H1 (cell line): ENCODE results near the gene ACAD10. TPM values are rescaled to one million over a fixed set of nuclear protein-coding genes. Genes with fewer than 3 reads are reported as not detected.

Source experiments
- CTCF ChIA-PET: fragments of 300-600 bp; sonication (Branson Sonifier 250); formaldehyde crosslinking; loops from one replicate; lab custom pipeline; 2021; ENCODE audit not compliant: partially characterized antibody; lab: Charles Lee
- POLR2A ChIA-PET: fragments of 300-600 bp; sonication (Branson Sonifier 250); formaldehyde crosslinking; loops from one replicate; lab custom pipeline; 2021; ENCODE audit warnings: inconsistent platforms; ENCODE audit not compliant: partially characterized antibody; lab: Charles Lee
- DNase-seq, 2 experiments: peaks; one replicate each; pipeline versions ENCODE4 v3.0.0 to v3.0.0-alpha.2; 2010 to 2022; ENCODE audit warnings: low spot score in 2 of 2, low read depth in 1 of 2, mixed read lengths in 1 of 2
- FAIRE-seq: peaks from 2 replicates; lab custom pipeline; 2011; peaks lifted over from hg19 to GRCh38; lab: Jason Lieb, UNC
- H2AFZ ChIP-seq: 2 replicates; pipeline ENCODE4 v1.8.1; 2012; ENCODE audit warnings: low read length, inconsistent platforms
- H2AK5ac ChIP-seq: 2 replicates; pipeline ENCODE4 v1.6.1; 2013; ENCODE audit warnings: low read depth, low read length
- H2BK120ac ChIP-seq: replicated peaks from 2 replicates; pipeline ENCODE3; 2013; ENCODE audit warnings: low read depth, low read length, inconsistent platforms
- H2BK12ac ChIP-seq: 2 replicates; pipeline ENCODE4 v1.6.1; 2013; ENCODE audit warnings: low read depth, low read length
- H2BK15ac ChIP-seq: 2 replicates; pipeline ENCODE4 v1.6.1; 2013; ENCODE audit warnings: low read length
- H2BK20ac ChIP-seq: 2 replicates; pipeline ENCODE4 v1.6.1; 2013; ENCODE audit warnings: low read length
- H2BK5ac ChIP-seq: 2 replicates; pipeline ENCODE4 v1.6.1; 2013; ENCODE audit warnings: low read depth, low read length
- H3K14ac ChIP-seq: 2 replicates; pipeline ENCODE4 v1.6.1; 2013; ENCODE audit warnings: inconsistent platforms; ENCODE audit not compliant: insufficient read length
- H3K18ac ChIP-seq: 2 replicates; pipeline ENCODE4 v1.6.1; 2013; ENCODE audit warnings: low read length; ENCODE audit errors: extremely low read depth
- H3K23ac ChIP-seq: 2 replicates; pipeline ENCODE4 v1.6.1; 2013; ENCODE audit warnings: inconsistent platforms; ENCODE audit not compliant: insufficient read length
- H3K23me2 ChIP-seq: 2 replicates; pipeline ENCODE4 v1.6.1; 2013; ENCODE audit warnings: low read depth, low read length
- H3K27ac ChIP-seq: 2 replicates; pipeline ENCODE4 v1.6.1; 2011; ENCODE audit warnings: low read depth, low read length, inconsistent platforms
- H3K27me3 ChIP-seq, 4 experiments: replicated peaks in 1 of 4; 1 replicate in 1 of 4; 2 replicates in 3 of 4; pipeline versions ENCODE4 v1.6.1 to v1.8.1; 2011 to 2013; ENCODE audit warnings: low read length in 3 of 4, mild to moderate bottlenecking in 3 of 4, inconsistent platforms in 2 of 4, mixed read lengths in 2 of 4, moderate library complexity in 1 of 4; ENCODE audit not compliant: control insufficient read depth in 3 of 4, insufficient read depth in 3 of 4; ENCODE audit errors: extremely low read depth in 1 of 4
- H3K36me3 ChIP-seq, 4 experiments: 2 replicates each; pipeline versions ENCODE4 v1.6.1 to v1.8.1; 2011 to 2013; ENCODE audit warnings: mild to moderate bottlenecking in 4 of 4, low read length in 3 of 4, moderate library complexity in 2 of 4, control low read depth in 1 of 4, inconsistent platforms in 1 of 4; ENCODE audit not compliant: insufficient read depth in 4 of 4, control insufficient read depth in 2 of 4
- H3K4ac ChIP-seq: replicated peaks from 2 replicates; pipeline ENCODE3; 2013; ENCODE audit warnings: low read length, low read depth, mixed read lengths, inconsistent platforms; ENCODE audit not compliant: insufficient read length
- H3K4me1 ChIP-seq, 4 experiments: replicated peaks in 1 of 4; 1 replicate in 1 of 4; 2 replicates in 3 of 4; pipeline versions ENCODE4 v1.6.1 to v1.8.1; 2011 to 2013; ENCODE audit warnings: low read length in 3 of 4, inconsistent platforms in 2 of 4, mixed read lengths in 1 of 4; ENCODE audit not compliant: insufficient read depth in 4 of 4, control insufficient read depth in 3 of 4
- H3K4me2 ChIP-seq, 2 experiments: 2 replicates each; pipeline versions ENCODE4 v1.6.1 to v1.8.1; 2011 to 2013; ENCODE audit warnings: low read depth in 2 of 2, low read length in 2 of 2, control low read depth in 1 of 2, inconsistent platforms in 1 of 2, mild to moderate bottlenecking in 1 of 2; ENCODE audit not compliant: insufficient read depth in 1 of 2
- H3K4me3 ChIP-seq, 4 experiments: fragments of 200-600, 300-600 bp in 1 of 4; sonication (generic), shearing (Covaris generic), sonication (Bioruptor Twin) in 1 of 4; 2 replicates each; pipeline versions ENCODE4 v1.5.1 to v1.8.1; 2011 to 2016; ENCODE audit warnings: low read length in 4 of 4, low read depth in 3 of 4, control low read depth in 2 of 4, inconsistent platforms in 2 of 4, mild to moderate bottlenecking in 2 of 4, mixed read lengths in 1 of 4, moderate library complexity in 1 of 4; ENCODE audit not compliant: insufficient read depth in 2 of 4; ENCODE audit errors: extremely low read depth in 1 of 4
- H3K56ac ChIP-seq: replicated peaks from 2 replicates; pipeline ENCODE3; 2013; ENCODE audit warnings: low read depth, mild to moderate bottlenecking, mixed read lengths, low read length, inconsistent platforms; ENCODE audit not compliant: insufficient read length
- H3K79me1 ChIP-seq: 2 replicates; pipeline ENCODE4 v1.6.1; 2013; ENCODE audit warnings: low read depth, low read length, control low read depth
- H3K79me2 ChIP-seq, 2 experiments: 2 replicates each; pipeline versions ENCODE4 v1.6.1 to v1.8.1; 2012 to 2013; ENCODE audit warnings: low read length in 2 of 2, mild to moderate bottlenecking in 2 of 2, inconsistent platforms in 1 of 2; ENCODE audit not compliant: insufficient read depth in 2 of 2, control insufficient read depth in 1 of 2
- H3K9ac ChIP-seq, 4 experiments: replicated peaks in 1 of 4; 1 replicate in 1 of 4; 2 replicates in 3 of 4; pipeline versions ENCODE4 v1.6.1 to v1.8.1; 2011 to 2013; ENCODE audit warnings: low read depth in 3 of 4, low read length in 3 of 4, control low read depth in 2 of 4, mild to moderate bottlenecking in 2 of 4, moderate library complexity in 2 of 4, inconsistent platforms in 1 of 4; ENCODE audit errors: extremely low read depth in 1 of 4
- H3K9me3 ChIP-seq, 2 experiments: 2 replicates each; pipeline versions ENCODE4 v1.6.1 to v1.8.1; 2012 to 2013; ENCODE audit warnings: mild to moderate bottlenecking in 2 of 2, moderate library complexity in 2 of 2, control low read depth in 1 of 2, inconsistent platforms in 1 of 2, low read depth in 1 of 2, low read length in 1 of 2, mixed read lengths in 1 of 2; ENCODE audit not compliant: insufficient read depth in 2 of 2
- H4K20me1 ChIP-seq, 2 experiments: replicated peaks in 1 of 2; 2 replicates each; pipeline versions ENCODE3 to v1.8.1; 2011 to 2013; ENCODE audit warnings: inconsistent platforms in 2 of 2, low read length in 2 of 2, mild to moderate bottlenecking in 1 of 2; ENCODE audit not compliant: insufficient read depth in 2 of 2, control insufficient read depth in 1 of 2
- H4K5ac ChIP-seq: 2 replicates; pipeline ENCODE4 v1.6.1; 2013; ENCODE audit warnings: low read length, low read depth, mixed read lengths, inconsistent platforms; ENCODE audit not compliant: insufficient read length
- H4K8ac ChIP-seq: 2 replicates; pipeline ENCODE4 v1.8.0; 2013; ENCODE audit warnings: mild to moderate bottlenecking, moderate library complexity, low read length, inconsistent platforms; ENCODE audit not compliant: insufficient read depth; ENCODE audit errors: extremely low read depth
- H4K91ac ChIP-seq: replicated peaks from 2 replicates; pipeline ENCODE3; 2013; ENCODE audit warnings: low read length, mixed read lengths, inconsistent platforms; ENCODE audit not compliant: insufficient read length
- ATF3 ChIP-seq: IDR thresholded peaks from 2 replicates; pipeline ENCODE4 v1.6.1; 2011; ENCODE audit warnings: low read depth, mild to moderate bottlenecking, low read length; ENCODE audit not compliant: insufficient read depth
- CEBPB ChIP-seq: IDR thresholded peaks from 2 replicates; pipeline ENCODE4 v1.6.1; 2012; ENCODE audit warnings: low read depth, low read length
- CREB1 ChIP-seq: IDR thresholded peaks from 2 replicates; pipeline ENCODE4 v1.6.1; 2012; ENCODE audit warnings: inconsistent platforms
- EGR1 ChIP-seq: IDR thresholded peaks from 2 replicates; pipeline ENCODE4 v1.6.1; 2011; ENCODE audit warnings: low read depth, low read length, borderline replicate concordance
- EP300 ChIP-seq, 2 experiments: IDR thresholded peaks; 1 replicate in 1 of 2; 2 replicates in 1 of 2; pipeline ENCODE4 v1.6.1; 2011 to 2012; ENCODE audit warnings: low read depth in 2 of 2, low read length in 2 of 2, mild to moderate bottlenecking in 2 of 2, borderline replicate concordance in 1 of 2, inconsistent platforms in 1 of 2, moderate library complexity in 1 of 2
- JUND ChIP-seq: IDR thresholded peaks from 2 replicates; pipeline ENCODE4 v1.6.1; 2011; ENCODE audit warnings: mild to moderate bottlenecking, improper control_type of control experiment, low read length
- RNF2 ChIP-seq: fragments of 200-900, 300-1000 bp; sonication (generic); IDR thresholded peaks from 2 replicates; pipeline ENCODE4 v1.7.1; 2016; ENCODE audit warnings: borderline replicate concordance, low read depth, mild to moderate bottlenecking, antibody characterized with exemption, low read length; ENCODE audit not compliant: poor library complexity, severe bottlenecking; ENCODE audit errors: missing control alignments
- RXRA ChIP-seq: IDR thresholded peaks from 2 replicates; pipeline ENCODE4 v1.6.1; 2011; ENCODE audit warnings: low read depth, mild to moderate bottlenecking, low read length, moderate library complexity; ENCODE audit not compliant: insufficient read depth
- SIRT6 ChIP-seq: IDR thresholded peaks from one replicate; pipeline ENCODE4 v1.7.1; 2012; ENCODE audit warnings: low read length, inconsistent platforms
- SIX5 ChIP-seq: IDR thresholded peaks from 2 replicates; pipeline ENCODE4 v1.6.1; 2011; ENCODE audit warnings: mild to moderate bottlenecking, low read depth, low read length
- SP1 ChIP-seq: IDR thresholded peaks from 2 replicates; pipeline ENCODE4 v1.6.1; 2011; ENCODE audit warnings: low read depth, low read length
- TBP ChIP-seq: IDR thresholded peaks from 2 replicates; pipeline ENCODE4 v1.6.1; 2011; ENCODE audit warnings: low read depth, low read length, improper control_type of control experiment
- TCF12 ChIP-seq: IDR thresholded peaks from 2 replicates; pipeline ENCODE4 v1.6.1; 2011; ENCODE audit warnings: low read depth, mild to moderate bottlenecking, low read length
- YY1 ChIP-seq: IDR thresholded peaks from 2 replicates; pipeline ENCODE4 v1.6.1; 2011; ENCODE audit warnings: low read depth, mild to moderate bottlenecking, low read length
- WGBS, 2 experiments: shearing (Covaris generic) in 1 of 2; methylation state at CpG; one replicate each; pipeline versions ENCODE4 v1.1.6 to v1.1.7; 2013 to 2015; ENCODE audit warnings: low lambda C conversion rate in 2 of 2, mixed read lengths in 2 of 2, inconsistent platforms in 1 of 2, low coverage in 1 of 2, missing lambda C conversion rate in 1 of 2; ENCODE audit not compliant: insufficient replicate concordance in 2 of 2, insufficient coverage in 1 of 2, insufficient read length in 1 of 2; ENCODE audit errors: extremely low coverage in 1 of 2, missing lambda C conversion rate in 1 of 2; 5-methylcytosine and 5-hydroxymethylcytosine counted together
- polyA plus RNA-seq, 7 experiments: library from polyadenylated mRNA; depleted of rRNA in 3 of 7; stranded (reverse) in 5 of 7; unstranded in 2 of 7; fragments of >200 nt in 5 of 7; fragments of 200-250 nt in 2 of 7; gene quantifications; 1 replicate in 5 of 7; 2 replicates in 1 of 7; 4 replicates in 1 of 7; pipeline versions ENCODE4 v1.2.1 to v1.2.3, GENCODE V29; 2011 to 2013; ENCODE audit warnings: missing spikeins in 2 of 7, mixed read lengths in 2 of 7
- total RNA-seq: library from RNA; stranded (reverse); fragmentation: NEBNext Ultra II Directional; extraction: Animal tissue kit (Norgen Biotek cat#: 25700); gene quantifications from 2 replicates; pipeline ENCODE4 v1.2.1, GENCODE V29; 2021

The ACAD10 gene
- total and polyA plus RNA-seq, 2 of the 8 experiments (the other 6 are each of a cell fraction or from before 2014, with no cell fraction given): 17.3 to 23.3 TPM

DNA sequence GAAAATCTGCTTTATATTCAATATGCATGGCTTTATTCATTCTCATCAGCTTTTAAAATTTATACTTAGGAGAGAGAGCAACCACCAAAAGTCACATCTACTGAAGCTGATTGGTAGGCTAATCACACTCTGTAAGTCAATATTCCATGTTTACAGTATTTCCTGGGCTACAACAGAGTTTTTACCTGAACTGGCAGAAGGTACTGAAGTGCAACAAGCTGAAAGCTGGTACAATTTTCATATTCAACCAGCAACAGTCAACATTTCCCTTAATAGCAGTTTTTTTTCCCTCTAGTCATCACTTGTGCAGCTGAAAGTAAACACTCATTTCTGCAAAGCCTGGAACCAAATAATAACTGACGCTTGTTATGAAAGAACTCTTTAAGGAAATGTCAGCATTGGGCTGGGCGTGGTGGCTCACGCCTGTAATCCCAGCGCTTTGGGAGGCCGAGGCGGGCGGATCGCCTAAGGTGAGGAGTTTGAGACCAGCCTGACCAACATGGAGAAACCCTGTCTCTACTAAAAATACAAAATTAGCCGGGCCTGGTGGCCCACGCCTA lies 13.0 kb upstream of the ACAD10 start:
- Histone ChIP-seq H3K9ac (no peak overlapping the region), H2BK15ac (no peak overlapping the region), H3K27ac (no peak overlapping the region), H3K27me3 (no peaks in the 10 kb centered on the region), H2BK5ac (no peak overlapping the region), H3K9me3 (no peaks in the 10 kb centered on the region), H3K18ac (no peak overlapping the region), H3K14ac (no peak overlapping the region), H2AK5ac (no peak overlapping the region), H4K20me1 (peaks cover 0 to 3% of the 10 kb centered on the region in 2 experiments), H3K36me3 (peaks cover 6 to 60% (median 23%) of the 10 kb centered on the region in 4 experiments), H3K56ac (no peak overlapping the region), H3K4me2 (no peak overlapping the region), H2BK12ac (no peak overlapping the region), H2BK20ac (no peak overlapping the region), H3K4ac (no peak overlapping the region), H2AFZ (no peak overlapping the region), H2BK120ac (no peak overlapping the region), H3K23me2 (no peaks in the 10 kb centered on the region), H4K8ac (no peak overlapping the region), H3K4me3 (no peak overlapping the region), H3K4me1 (no peaks in the 10 kb centered on the region), H4K5ac (no peak overlapping the region), H3K79me1 (no peaks in the 10 kb centered on the region; the same call in 1 of the 2 replicates), H4K91ac (no peak overlapping the region), H3K79me2 (no peaks in the 10 kb centered on the region), H3K23ac (no peak overlapping the region)
- FAIRE-seq: no peak
- TF ChIP-seq ATF3: no peak
- TF ChIP-seq CEBPB: no peak
- TF ChIP-seq EP300 (IDR thresholded peaks at IDR 0.05; ENCODE audit: borderline replicate concordance in 1 of 2, low read depth in 2 of 2, low read length in 2 of 2): no peak
- TF ChIP-seq SP1: no peak
- no peak for TF ChIP-seq CREB1
- TF ChIP-seq SIRT6: no peak
- no peak for TF ChIP-seq TBP
- TF ChIP-seq JUND: no peak
- no peak for TF ChIP-seq RXRA
- TF ChIP-seq TCF12: no peak
- TF ChIP-seq SIX5: no peak
- no peak for TF ChIP-seq YY1
- TF ChIP-seq EGR1: no peak
- TF ChIP-seq RNF2: no peak
- no peak for DNase-seq
- WGBS, 2 experiments: 97% methylated on average over 10 of the region's 10 CpGs; no CpG with 5 or more reads in 1 of the 2 experiments
- ChIA-PET CTCF (interaction anchor here (0.7 to 3.7 kb wide), 16 partner anchors 8 to 143 kb away, joined by 3 to 19 read pairs (median 3); partner anchors contain the start of genes ACAD10 and BRAP), POLR2A (interaction anchor here (0.6 to 1.9 kb wide), 5 partner anchors 9 to 95 kb away, joined by 3 to 8 read pairs (median 4); partner anchors contain the start of genes ACAD10 and BRAP)
